ENCODE data around the gene TBCEL. TPM values are rescaled to one million over a fixed set of nuclear protein-coding genes. Genes with fewer than 3 reads are reported as not detected.
"Not testable (repeated sequence)": the region's sequence is repeated elsewhere in the genome, so short reads cannot be mapped to it uniquely, and the experiment has no call there.

TBCEL gene
- total RNA-seq, 2 donors from 2014 or later = 7.5 to 10.1 TPM

DNA sequence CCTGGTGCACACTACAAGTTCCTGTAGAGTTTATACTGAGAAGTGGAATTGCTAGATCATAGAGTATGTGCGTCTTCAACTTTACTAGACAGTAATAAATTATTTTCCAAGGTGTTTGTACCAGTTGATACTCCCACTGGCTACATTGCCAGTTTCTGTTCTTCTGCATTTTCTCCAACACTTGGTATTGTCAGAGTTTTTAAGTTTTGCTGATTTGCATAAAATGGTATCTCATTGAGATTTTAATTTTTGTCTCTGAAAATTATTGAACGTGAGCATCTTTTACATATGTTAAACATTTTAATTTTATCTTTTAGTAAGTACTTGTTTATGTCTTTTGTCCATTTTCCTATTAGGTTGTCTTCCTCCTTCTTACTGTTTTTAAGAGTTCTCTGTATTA lies 7.3 kb downstream of the TBCEL start:
- Histone ChIP-seq H3K4me1 (no peaks in the 10 kb centered on the region), H3K9me3 (no peaks in the 10 kb centered on the region), H3K27me3 (no peaks in the 10 kb centered on the region), H3K36me3 (no peaks in the 10 kb centered on the region), H3K27ac (no peak overlapping the region), H3K9ac (ENCODE audit: low read depth in 2 of 2, low read length in 2 of 2) (no peak overlapping the region), H3K4me3 (no peak overlapping the region)
- intact Hi-C loops (cut with DNase I) = no loop called here
- DNase-seq = no peak
- TF ChIP-seq, protein P1, sequence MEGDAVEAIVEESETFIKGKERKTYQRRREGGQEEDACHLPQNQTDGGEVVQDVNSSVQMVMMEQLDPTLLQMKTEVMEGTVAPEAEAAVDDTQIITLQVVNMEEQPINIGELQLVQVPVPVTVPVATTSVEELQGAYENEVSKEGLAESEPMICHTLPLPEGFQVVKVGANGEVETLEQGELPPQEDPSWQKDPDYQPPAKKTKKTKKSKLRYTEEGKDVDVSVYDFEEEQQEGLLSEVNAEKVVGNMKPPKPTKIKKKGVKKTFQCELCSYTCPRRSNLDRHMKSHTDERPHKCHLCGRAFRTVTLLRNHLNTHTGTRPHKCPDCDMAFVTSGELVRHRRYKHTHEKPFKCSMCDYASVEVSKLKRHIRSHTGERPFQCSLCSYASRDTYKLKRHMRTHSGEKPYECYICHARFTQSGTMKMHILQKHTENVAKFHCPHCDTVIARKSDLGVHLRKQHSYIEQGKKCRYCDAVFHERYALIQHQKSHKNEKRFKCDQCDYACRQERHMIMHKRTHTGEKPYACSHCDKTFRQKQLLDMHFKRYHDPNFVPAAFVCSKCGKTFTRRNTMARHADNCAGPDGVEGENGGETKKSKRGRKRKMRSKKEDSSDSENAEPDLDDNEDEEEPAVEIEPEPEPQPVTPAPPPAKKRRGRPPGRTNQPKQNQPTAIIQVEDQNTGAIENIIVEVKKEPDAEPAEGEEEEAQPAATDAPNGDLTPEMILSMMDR (IDR thresholded peaks at IDR 0.05) = no peak

DNA sequence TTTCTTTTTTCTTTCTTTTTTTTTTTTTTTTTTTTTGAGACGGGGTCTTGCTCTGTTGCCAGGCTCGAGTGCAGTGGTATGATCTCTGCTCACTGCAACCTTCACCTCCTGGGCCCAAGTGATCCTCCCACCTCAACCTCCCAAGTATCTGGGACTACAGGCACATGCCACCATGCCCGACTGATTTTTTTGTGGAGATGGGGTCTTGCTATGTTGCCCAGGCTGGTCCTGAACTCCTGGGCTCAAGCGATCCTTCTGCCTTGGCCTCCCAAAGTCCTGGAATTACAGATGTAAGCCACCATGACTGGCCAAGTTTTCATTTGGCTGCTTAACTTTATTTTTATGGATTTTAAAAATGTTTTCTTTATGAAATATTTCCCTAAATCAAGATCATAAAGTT lies 7.7 kb downstream of the TBCEL start:
- intact Hi-C loops (cut with DNase I); H3K27ac ChIP-seq; H3K36me3 ChIP-seq; DNase-seq; H3K4me1 ChIP-seq; H3K9me3 ChIP-seq; H3K9ac ChIP-seq (ENCODE audit: low read depth in 2 of 2, low read length in 2 of 2); H3K4me3 ChIP-seq; H3K27me3 ChIP-seq: not testable (repeated sequence)

DNA sequence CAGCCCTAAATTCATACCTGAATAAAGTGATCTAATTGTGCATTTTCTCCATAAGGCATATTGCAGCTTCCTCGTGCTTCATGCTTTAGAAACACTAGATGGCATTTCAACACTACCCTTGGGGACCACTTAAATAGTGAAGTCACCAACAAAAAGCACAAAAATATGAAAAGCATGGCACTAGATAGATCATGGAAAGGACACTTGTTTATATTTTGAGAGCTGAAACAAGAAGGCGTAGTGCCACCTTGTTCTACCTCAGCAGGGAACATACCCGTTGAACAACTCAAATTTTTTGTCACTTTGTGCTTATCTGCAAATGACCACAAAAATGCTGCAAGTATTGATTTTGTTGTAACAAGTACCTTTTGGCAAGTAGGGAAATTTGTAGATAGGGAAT lies 8.6 kb downstream of the TBCEL start:
- H3K4me3 ChIP-seq = no peak overlapping the region
- H3K27me3 ChIP-seq = no peaks in the 10 kb centered on the region
- no peak for DNase-seq
- H3K27ac ChIP-seq = no peak overlapping the region
- no peaks in the 10 kb centered on the region for H3K4me1 ChIP-seq
- no peak overlapping the region for H3K9ac ChIP-seq (ENCODE audit: low read depth in 2 of 2, low read length in 2 of 2)
- no peaks in the 10 kb centered on the region for H3K36me3 ChIP-seq
- TF ChIP-seq, protein P1 (IDR thresholded peaks at IDR 0.05) = no peak
- intact Hi-C loops (cut with DNase I) = no loop called here
- no peaks in the 10 kb centered on the region for H3K9me3 ChIP-seq

DNA sequence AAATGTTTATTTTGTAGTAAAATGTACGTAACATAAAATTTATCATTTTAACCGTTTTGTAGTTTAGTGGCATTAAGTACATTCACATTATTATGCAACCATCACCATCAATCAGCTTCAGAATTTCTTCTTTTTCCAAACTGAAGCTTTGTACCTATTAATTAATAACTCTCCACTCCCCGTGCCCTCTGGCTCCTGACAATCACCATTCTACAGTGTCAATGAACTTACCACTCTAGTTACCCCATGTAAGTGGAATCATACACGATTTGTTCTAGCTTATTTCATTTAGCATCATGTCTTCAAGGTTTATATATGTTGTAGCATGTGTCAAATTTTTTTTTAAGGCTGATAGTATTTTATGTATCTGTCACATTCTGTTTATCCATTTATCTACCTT lies 9.7 kb downstream of the TBCEL start:
- H3K36me3 ChIP-seq = no peaks in the 10 kb centered on the region
- TF ChIP-seq, protein P1 (IDR thresholded peaks at IDR 0.05) = no peak
- H3K27ac ChIP-seq = no peak overlapping the region
- DNase-seq = no peak
- intact Hi-C loops (cut with DNase I) = no loop called here
- H3K27me3 ChIP-seq = no peaks in the 10 kb centered on the region
- H3K4me1 ChIP-seq = no peaks in the 10 kb centered on the region
- H3K9ac ChIP-seq (ENCODE audit: low read depth in 2 of 2, low read length in 2 of 2) = no peak overlapping the region
- H3K4me3 ChIP-seq = no peak overlapping the region
- H3K9me3 ChIP-seq = no peaks in the 10 kb centered on the region

DNA sequence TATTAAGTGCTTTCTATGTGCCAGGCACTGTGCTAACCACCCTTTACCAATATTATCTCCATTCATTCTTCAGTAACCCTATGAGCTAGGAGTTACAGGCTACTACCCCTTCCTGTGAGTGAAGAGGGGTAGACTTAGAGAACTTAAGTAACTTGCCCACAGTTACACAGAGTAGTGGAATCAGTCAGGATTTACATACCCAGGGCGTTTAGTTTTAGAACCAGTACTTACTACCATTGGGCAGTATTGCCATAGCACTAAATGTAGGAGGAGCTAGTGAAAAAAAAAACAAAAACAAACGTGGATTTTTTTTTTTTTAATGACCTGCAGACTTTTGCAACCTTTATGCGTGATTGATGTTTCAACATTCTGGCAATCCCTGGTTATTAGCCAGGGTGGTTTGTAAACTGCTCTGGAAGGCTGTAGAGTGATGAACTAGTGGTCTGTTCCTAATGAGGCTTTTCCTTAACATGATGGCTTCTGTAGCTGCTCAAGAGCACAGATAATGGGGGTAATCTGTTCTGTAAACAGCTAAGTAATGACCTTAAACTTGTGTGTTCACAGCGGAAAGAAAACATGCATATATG lies 11.4 kb downstream of the TBCEL start:
- intact Hi-C loops (cut with DNase I) = no loop called here
- Histone ChIP-seq H3K9ac (ENCODE audit: low read depth in 2 of 2, low read length in 2 of 2) (no peak overlapping the region), H3K36me3 (no peaks in the 10 kb centered on the region), H3K4me1 (no peaks in the 10 kb centered on the region), H3K9me3 (no peaks in the 10 kb centered on the region), H3K27ac (no peak overlapping the region), H3K4me3 (no peak overlapping the region), H3K27me3 (no peaks in the 10 kb centered on the region)
- TF ChIP-seq, protein P1 (IDR thresholded peaks at IDR 0.05) = no peak
- DNase-seq = no peak

DNA sequence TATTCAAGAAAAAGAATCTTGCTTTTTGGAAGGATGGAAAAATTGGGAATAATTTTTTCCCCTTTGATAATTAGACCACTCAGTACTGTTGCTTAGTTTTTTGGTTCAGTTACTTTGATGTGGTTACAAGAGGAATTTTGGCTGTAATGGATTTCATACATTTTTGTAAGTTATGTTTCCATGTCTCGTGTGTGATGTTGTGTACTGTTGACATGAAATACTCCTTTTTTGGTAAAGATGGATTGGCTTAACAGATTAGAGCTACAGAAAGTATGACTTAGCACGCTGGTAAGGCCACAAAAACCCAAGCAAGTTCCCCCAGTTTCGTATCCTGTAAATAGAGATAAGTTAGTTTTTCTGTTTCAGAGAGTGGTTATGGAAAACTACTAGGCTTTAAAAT lies 11.9 kb downstream of the TBCEL start:
- Histone ChIP-seq H3K4me3 (no peak overlapping the region), H3K36me3 (no peaks in the 10 kb centered on the region), H3K27ac (no peak overlapping the region), H3K4me1 (no peaks in the 10 kb centered on the region), H3K9me3 (no peaks in the 10 kb centered on the region), H3K9ac (ENCODE audit: low read depth in 2 of 2, low read length in 2 of 2) (no peak overlapping the region), H3K27me3 (no peaks in the 10 kb centered on the region)
- TF ChIP-seq, protein P1 (IDR thresholded peaks at IDR 0.05) = no peak
- DNase-seq = no peak
- intact Hi-C loops (cut with DNase I) = no loop called here

All from colonic mucosa (tissue), 4 donors.